T-helper 17 cell (primary cell): ENCODE measurements around the gene TTC16. TPM values are rescaled to one million over a fixed set of nuclear protein-coding genes. Genes with fewer than 3 reads are reported as not detected.
"Not testable (repeated sequence)": the region's sequence is repeated elsewhere in the genome, so short reads cannot be mapped to it uniquely, and the experiment has no call there.

ENCODE experiments used
- ATAC-seq: fragments of 150-1000 bp; cut with Tn5 transposase; 2 replicates; pipeline ENCODE4 v1.10.0; 2021; ENCODE audit warnings: mild to moderate bottlenecking, moderate library complexity
- DNase-seq, 3 donors: peaks; one replicate each; pipeline versions ENCODE4 v3.0.0 to v3.0.0-alpha.2; 2020 to 2021
- H3K9me3 ChIP-seq: one replicate; pipeline ENCODE4 v1.7.0; 2013; ENCODE audit warnings: low read length, mild to moderate bottlenecking; ENCODE audit not compliant: control insufficient read depth, poor library complexity, severe bottlenecking
- H3K27ac Mint-ChIP-seq: one replicate; pipeline ENCODE4 v1.8.0; 2022; ENCODE audit warnings: mild to moderate bottlenecking, moderate library complexity, mixed read lengths
- H3K27me3 Mint-ChIP-seq: one replicate; pipeline ENCODE4 v1.8.0; 2022; ENCODE audit warnings: mixed read lengths
- H3K36me3 Mint-ChIP-seq: one replicate; pipeline ENCODE4 v1.8.0; 2022; ENCODE audit warnings: low read depth, mixed read lengths
- H3K4me1 Mint-ChIP-seq: one replicate; pipeline ENCODE4 v1.8.0; 2022; ENCODE audit warnings: mild to moderate bottlenecking, mixed read lengths
- H3K4me3 Mint-ChIP-seq: one replicate; pipeline ENCODE4 v1.8.0; 2022; ENCODE audit warnings: mild to moderate bottlenecking, moderate library complexity, mixed read lengths
- total RNA-seq, 4 donors: library from RNA in 2 of 4; stranded (reverse) in 2 of 4; gene quantifications; one replicate each; pipeline ENCODE4 v1.2.3 and lab custom pipeline; 2022 to 2026

TTC16 gene
- total RNA-seq, 2 donors from 2014 or later: 3.7 to 4.3 TPM

DNA sequence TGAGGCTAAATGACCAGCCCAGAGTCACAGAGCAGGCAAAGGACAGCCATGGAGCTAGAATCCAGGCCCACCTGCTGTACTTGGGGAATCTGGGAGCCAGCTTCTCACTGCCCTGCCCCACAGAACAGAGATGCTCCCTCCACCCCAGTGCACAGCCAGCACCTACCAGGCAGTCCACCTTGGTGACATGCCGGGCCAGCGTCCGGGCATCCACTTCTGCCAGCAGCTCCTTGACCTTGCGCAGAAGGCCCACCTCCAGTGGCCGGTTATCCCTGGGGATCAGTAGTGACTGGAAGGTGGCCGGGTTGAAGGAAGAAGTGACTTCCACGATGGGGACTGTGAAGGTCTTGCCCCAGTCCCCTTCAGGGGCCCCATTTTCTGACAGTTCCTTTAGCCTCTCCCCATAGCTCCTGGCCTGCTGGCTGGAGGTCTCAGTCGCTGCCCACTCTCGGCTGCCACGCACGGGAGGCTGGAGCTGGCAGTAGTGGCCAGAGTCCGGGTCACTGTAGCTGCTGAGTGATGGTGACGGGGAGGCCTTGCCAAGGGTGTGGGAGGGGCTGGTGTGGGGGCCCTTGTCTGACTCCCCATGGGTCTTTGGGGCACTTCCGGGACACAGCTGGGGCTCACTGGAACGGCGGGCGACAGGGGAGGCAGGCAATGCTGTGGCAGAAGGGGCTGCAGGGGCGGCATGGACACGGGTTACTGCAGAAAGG is 28.7 kb downstream of the TTC16 start:
- ATAC-seq: no peak
- Mint-ChIP-seq H3K27me3 (no peaks in the 10 kb centered on the region), H3K27ac (peak overlapping the region; percentile 19), H3K4me1 (no peaks in the 10 kb centered on the region), H3K36me3 (peaks cover 2% of the 10 kb centered on the region), H3K4me3 (no peak overlapping the region)
- no peak for DNase-seq
- no peaks in the 10 kb centered on the region for H3K9me3 ChIP-seq

DNA sequence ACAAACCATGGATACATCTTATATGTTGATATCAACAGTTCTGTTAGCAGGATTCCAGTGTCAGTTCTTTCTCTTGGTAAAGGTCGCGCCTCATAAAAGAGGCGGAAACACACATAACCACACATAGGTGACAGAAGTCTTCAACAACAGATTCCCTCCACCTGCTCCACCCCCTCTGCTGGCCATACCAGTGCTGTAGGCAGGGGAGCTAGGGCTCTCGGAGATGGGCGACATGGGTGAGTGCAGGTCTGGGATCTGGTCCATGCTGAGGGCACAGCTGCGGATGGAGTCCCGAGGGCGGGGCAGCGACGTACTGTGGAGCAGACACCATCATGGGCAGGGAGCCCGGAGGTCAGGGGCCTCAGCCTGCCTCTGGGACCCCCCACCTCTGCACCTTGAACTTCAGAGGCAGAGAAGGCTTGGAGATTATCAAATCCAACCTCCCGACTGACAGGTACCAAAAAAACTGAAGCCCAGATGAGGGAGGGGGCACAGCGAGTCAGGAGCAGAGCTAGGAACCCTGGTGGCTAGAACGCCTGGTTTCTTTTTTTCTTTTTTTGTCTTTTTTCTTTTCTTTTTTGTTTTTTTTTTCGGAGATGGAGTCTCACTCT is 31.2 kb downstream of the TTC16 start:
- ATAC-seq (peak; percentile 71), DNase-seq (no peak)
- Mint-ChIP-seq H3K4me1 (peaks cover 7% of the 10 kb centered on the region), H3K27me3 (no peaks in the 10 kb centered on the region), H3K4me3 (no peak overlapping the region), H3K36me3 (peaks cover 2% of the 10 kb centered on the region), H3K27ac (peak overlapping the region; percentile 68)
- H3K9me3 ChIP-seq: no peaks in the 10 kb centered on the region

DNA sequence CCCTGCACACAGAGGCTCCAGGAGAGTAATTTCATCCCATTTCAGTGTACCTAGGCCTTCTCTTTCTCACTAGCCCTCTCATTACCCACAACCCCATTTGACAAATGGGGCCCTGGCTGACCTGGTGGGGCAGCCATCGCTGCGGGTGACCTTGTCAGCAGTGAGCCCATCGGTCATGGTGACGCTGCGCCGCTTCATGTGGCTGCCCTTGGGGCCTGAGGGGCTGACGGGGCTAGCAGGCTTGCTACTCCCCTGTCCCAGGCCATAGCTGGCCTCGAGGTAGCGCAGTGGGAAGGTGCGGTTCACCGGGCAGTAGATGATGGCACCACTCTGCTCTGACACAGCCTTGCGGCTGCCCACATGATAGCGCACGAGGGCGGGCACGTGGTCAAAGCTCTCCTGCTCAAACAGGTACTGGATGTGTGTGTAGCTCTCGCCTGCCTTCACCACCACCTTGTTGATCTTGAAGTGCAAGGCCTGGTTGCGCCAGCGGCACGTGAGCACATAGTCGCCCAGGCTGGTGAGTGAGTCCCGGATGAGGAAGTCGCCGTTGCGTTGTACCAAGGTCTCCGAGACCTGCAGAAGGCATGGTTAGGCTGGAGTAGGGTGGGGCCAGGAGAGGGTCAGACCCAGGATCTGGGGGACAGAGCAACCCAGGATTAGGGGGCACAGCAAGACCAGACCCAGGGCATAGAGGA is 33.4 kb downstream of the TTC16 start:
- Mint-ChIP-seq H3K36me3 (no peaks in the 10 kb centered on the region), H3K27ac (no peak overlapping the region), H3K4me3 (no peak overlapping the region), H3K4me1 (peaks cover 14% of the 10 kb centered on the region), H3K27me3 (no peaks in the 10 kb centered on the region)
- DNase-seq (no peak), ATAC-seq (no peak)
- no peaks in the 10 kb centered on the region for H3K9me3 ChIP-seq

DNA sequence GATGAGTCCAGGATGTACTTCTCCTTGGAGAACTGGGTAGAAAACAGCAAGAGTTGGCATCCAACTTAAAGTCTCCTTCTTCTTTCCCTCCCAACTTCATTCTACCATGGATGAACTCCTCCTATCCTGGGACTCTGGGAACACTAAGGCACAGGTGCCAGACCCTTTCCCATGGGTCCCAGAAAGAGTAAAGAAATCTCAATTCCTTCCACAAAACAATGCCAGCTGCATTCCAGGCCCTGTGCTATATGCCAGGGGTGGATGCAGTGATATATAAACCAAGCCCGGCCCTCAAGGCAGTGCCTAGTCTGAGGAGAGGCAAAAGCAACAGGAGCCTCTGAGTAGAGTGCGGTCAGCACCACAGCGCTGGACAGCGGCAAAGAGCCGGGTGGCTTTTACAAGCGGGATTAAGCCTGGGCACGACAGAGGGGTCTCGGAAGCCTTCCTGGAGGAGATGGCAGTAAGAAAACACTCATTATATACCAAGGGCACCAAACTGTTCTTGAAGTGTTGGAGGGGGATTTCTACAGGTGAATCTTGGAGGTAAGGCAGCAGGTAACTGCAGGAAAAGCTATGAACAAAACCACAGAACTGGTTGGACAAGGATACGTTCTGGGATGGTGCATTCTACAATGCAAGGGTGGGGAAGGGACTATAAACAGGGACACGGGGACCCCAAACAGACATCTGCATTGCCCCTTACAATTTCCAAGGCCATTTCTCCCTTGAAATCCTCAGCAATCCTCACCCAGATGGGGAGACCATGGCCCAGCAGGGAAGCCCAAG is 35.6 kb downstream of the TTC16 start:
- H3K9me3 ChIP-seq: no peaks in the 10 kb centered on the region
- Mint-ChIP-seq H3K27ac (peak overlapping the region; percentile 47), H3K27me3 (no peaks in the 10 kb centered on the region), H3K36me3 (no peaks in the 10 kb centered on the region), H3K4me1 (peaks cover 14% of the 10 kb centered on the region), H3K4me3 (peak overlapping the region; percentile 50)
- ATAC-seq: no peak
- no peak for DNase-seq

DNA sequence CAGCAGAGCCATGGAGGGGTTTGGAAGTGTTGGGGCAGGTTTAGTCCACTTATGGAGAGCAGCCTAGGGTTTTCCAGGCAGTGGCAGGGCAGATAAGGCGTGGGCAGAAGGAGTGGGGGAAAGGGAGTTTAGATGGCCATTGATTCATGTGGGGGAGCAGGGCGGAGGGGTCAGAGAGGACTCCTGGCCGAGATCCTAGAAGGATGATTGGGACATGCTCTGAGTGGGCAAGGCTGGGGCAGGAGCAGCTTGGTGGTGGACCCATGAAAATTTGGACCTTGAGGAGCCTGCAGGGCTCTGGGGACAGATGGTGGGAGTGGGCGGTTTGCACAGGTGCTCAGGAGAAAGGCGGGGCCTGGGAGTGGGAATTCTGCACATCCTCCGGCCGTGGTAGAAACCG is 37.3 kb downstream of the TTC16 start:
- no peaks in the 10 kb centered on the region for H3K27me3 Mint-ChIP-seq
- DNase-seq: no peak
- no peak for ATAC-seq
- H3K27ac Mint-ChIP-seq: no peak overlapping the region
- no peaks in the 10 kb centered on the region for H3K36me3 Mint-ChIP-seq
- H3K4me1 Mint-ChIP-seq: peaks cover 14% of the 10 kb centered on the region
- H3K9me3 ChIP-seq: no peaks in the 10 kb centered on the region
- H3K4me3 Mint-ChIP-seq: no peak overlapping the region

DNA sequence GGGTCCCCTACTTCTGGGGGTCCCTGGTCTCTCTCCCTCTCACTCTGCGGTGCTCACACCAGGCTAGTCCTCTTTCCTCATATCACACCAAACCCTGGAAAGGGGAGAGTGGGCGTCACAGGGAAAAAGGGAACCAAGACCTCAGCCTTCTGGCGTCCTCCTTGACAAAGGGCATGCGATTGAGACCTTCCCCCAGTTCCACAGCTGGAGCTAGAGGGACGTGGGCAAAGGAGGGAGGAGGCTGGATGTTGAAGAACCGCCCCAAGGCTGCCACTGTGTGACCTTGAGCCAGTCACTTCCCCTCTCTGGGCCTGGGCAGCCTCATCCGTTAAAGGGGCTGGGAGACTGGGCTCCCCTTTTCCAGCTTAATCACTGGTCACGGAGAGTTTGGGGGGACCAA is 37.7 kb downstream of the TTC16 start:
- H3K4me3 Mint-ChIP-seq: no peak overlapping the region

DNA sequence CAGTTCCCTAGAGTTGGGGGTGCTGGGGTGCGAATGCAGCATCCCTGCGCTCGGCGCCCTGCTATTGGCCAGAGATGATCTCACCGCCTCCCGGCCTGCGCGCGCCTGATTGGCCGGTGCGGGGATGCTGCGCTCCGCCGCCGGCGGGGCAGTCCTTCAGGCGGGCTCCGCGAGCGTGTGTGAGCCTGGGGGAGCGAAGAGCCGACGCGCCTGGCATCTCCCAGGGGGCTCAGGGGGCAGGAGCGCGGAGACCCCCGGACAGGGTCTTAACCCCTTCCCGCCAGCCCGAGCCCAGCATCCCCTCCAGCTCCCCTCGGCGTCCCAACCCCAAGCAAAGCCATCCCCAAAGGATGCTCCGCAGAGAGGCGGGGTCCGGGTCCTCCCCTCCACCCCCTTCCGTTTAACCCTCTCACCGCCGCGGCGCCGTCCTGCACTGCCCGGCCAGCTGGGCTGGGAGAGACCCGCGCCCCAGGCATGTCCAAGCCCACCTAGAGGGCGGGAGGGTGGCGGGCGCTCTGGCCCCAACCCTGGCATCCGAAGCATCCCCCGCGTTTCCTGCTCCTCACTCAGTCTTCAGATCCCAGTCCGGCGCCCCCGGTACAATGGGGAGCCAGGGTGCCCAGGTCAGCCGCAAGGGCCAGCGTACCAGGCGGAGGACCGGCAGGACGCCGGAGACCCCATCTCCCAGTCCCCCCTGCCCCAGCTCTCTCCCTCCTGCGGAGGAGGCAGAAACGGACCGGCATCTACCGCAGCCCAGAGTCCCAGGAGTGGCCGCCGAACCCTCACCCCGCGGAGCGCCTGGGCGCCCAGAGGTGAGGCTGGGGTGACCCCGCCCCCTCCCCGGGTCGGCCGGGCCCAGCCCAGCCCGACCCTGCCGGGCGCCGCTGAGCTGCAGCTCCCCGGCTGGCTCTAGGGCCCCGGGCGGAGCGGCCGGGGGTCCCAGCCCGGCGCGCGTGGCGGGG is 38.5 kb downstream of the TTC16 start:
- H3K27ac Mint-ChIP-seq: no peak overlapping the region
- H3K4me1 Mint-ChIP-seq: peaks cover 20% of the 10 kb centered on the region
- H3K27me3 Mint-ChIP-seq: no peaks in the 10 kb centered on the region
- H3K9me3 ChIP-seq: no peaks in the 10 kb centered on the region
- no peak for DNase-seq
- H3K36me3 Mint-ChIP-seq: peaks cover 3% of the 10 kb centered on the region
- no peak for ATAC-seq
- no peak overlapping the region for H3K4me3 Mint-ChIP-seq

More for the DNA sequence above, 37.7 kb downstream of the TTC16 start:
- Mint-ChIP-seq H3K36me3 (peaks cover 2% of the 10 kb centered on the region), H3K27ac (no peak overlapping the region), H3K27me3 (no peaks in the 10 kb centered on the region), H3K4me1 (peaks cover 17% of the 10 kb centered on the region)
- no peaks in the 10 kb centered on the region for H3K9me3 ChIP-seq
- DNase-seq (no peak), ATAC-seq (no peak)

DNA sequence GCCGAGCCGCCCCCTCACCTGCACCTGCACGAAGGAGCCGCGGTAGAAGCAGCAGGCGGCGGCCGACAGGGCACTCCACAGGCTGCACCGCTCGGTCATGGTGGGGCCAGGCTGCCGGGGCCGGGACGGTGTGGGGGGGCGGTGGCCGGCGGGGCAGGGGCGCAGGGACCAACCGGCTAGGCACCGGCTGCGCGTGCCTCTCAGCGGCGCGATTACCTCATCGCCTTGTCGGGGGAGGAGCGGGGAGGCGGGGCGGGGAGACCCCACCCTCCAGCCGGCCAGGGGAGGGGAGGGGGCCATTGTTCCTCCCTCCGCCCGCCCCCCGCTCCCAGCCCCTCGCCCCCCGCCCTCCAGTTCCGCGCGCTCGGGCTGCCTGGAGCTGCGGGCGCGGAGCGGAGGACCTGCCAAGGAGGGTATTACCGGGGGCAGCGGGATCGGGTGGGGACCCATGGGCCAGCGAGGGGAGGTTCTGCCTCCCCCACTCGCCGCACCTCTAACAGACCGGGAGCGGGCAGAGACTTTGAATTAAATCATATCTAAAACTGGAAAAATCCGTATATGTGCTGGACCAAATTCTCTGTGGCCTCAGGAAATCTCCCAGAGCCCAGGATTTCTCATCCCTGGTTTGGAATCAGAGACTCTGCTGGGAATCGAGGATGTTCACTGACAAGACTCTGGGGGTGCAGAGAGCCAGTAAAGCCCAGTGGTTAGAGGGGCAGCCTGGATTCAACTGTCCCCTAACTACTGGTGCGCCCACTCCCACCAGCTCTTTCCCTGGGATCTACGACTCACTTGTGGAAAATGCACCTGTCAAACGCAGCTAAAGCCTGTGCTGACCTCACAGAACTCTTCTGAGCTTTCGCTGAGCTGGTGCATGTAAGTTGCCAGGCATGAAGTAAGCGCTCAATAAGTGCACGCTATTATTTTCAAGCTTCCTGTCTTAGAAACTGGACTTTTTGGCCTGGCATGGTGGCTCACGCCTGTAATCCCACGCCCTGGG is 39.5 kb downstream of the TTC16 start:
- no peaks in the 10 kb centered on the region for H3K27me3 Mint-ChIP-seq
- H3K4me1 Mint-ChIP-seq: peaks cover 19% of the 10 kb centered on the region
- no peaks in the 10 kb centered on the region for H3K9me3 ChIP-seq
- H3K4me3 Mint-ChIP-seq: no peak overlapping the region
- H3K27ac Mint-ChIP-seq: no peak overlapping the region
- DNase-seq (no peak), ATAC-seq (no peak)
- peaks cover 3% of the 10 kb centered on the region for H3K36me3 Mint-ChIP-seq

DNA sequence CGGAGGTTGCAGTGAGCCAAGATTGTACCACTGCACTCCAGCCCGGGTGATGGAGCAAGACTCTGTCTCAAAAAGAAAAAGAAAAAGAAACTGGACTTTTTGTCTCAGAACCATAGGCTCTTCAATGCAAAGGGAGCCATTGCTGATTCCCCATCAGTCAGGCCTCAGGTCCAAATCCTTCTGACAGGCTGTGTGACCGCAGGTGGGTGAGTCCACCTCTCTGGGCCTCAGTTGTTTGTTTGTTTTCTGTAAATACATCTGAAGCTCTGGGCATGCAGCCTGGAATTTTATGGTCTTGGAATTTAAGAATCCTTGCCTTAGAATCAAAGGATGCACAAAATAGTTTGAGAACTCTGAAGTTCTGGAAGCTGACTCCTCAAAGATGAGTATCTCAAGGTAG is 40.4 kb downstream of the TTC16 start:
- Mint-ChIP-seq H3K4me1 (peaks cover 15% of the 10 kb centered on the region), H3K27me3 (no peaks in the 10 kb centered on the region), H3K4me3 (no peak overlapping the region), H3K27ac (no peak overlapping the region), H3K36me3 (peaks cover 3% of the 10 kb centered on the region)
- no peaks in the 10 kb centered on the region for H3K9me3 ChIP-seq
- DNase-seq (no peak), ATAC-seq (no peak)

DNA sequence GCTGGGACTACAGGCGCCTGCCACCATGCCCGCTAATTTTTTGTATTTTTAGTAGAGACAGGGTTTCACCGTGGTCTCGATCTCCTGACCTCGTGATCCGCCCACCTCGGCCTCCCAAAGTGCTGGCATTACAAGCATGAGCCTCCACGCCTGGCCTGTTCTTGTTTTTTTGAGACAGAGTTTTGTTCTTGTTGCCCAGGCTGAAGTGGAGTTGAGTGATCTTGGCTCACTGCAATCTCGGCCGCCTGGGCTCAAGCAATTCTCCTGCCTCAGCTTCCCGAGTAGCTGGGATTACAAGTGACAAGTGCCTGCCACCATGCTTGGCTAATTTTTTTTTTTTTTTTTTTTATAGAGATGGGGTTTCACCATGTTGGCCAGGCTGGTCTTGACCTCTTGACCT is 40.9 kb downstream of the TTC16 start:
- not testable (repeated sequence) for H3K9me3 ChIP-seq, H3K27me3 Mint-ChIP-seq, H3K4me3 Mint-ChIP-seq, H3K36me3 Mint-ChIP-seq, DNase-seq, ATAC-seq, H3K27ac Mint-ChIP-seq
- peaks cover 12% of the 10 kb centered on the region for H3K4me1 Mint-ChIP-seq

DNA sequence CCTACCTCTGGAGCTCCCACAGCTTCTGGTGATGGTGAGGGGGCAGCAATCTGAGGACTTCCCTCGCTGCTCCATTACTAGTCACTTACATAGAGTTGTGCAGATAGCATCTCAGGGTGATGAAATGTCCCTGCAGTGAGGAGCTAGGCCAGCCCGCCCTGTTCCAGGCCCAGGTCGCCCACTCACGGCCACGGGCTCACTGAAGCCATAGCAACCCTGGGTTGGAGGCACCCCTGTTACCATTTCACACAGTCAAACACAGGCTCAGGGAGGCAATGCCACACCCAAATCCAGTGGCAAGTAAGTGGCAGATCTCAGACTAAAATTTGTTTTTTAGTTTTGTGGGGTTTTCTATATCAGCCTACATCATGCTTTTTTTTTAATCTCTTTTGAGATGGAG is 43.0 kb downstream of the TTC16 start:
- H3K27me3 Mint-ChIP-seq: no peaks in the 10 kb centered on the region

More for the DNA sequence above, 43.0 kb downstream of the TTC16 start:
- ATAC-seq (no peak), DNase-seq (no peak)
- Mint-ChIP-seq H3K4me3 (no peak overlapping the region), H3K27ac (peak overlapping the region; percentile 80), H3K4me1 (peaks cover 16% of the 10 kb centered on the region), H3K36me3 (peaks cover 3% of the 10 kb centered on the region)
- no peaks in the 10 kb centered on the region for H3K9me3 ChIP-seq
